Thyroid gland (tissue), 4 donors: ENCODE data around the gene SLC9A1. TPM values are rescaled to one million over a fixed set of nuclear protein-coding genes. Genes with fewer than 3 reads are reported as not detected.

ENCODE experiments used
- DNase-seq, 2 donors: peaks; one replicate each; pipeline ENCODE4 v3.0.0-alpha.2; 2019
- H3K27ac ChIP-seq, 3 donors: fragments of 200-600 bp; sonication (generic); 1 replicate in 2 of 3; 2 replicates in 1 of 3; pipeline ENCODE4 v1.5.1; 2016 to 2019; ENCODE audit warnings: mild to moderate bottlenecking in 1 of 3, moderate library complexity in 1 of 3
- H3K27me3 ChIP-seq: fragments of 200-600 bp; sonication (generic); one replicate; pipeline ENCODE4 v1.5.1; 2019
- H3K36me3 ChIP-seq, 2 donors: fragments of 200-600 bp; sonication (generic); one replicate each; pipeline ENCODE4 v1.5.1; 2016 to 2019
- H3K4me1 ChIP-seq, 2 donors: fragments of 200-600 bp; sonication (generic); one replicate each; pipeline ENCODE4 v1.5.1; 2017 to 2019
- H3K4me3 ChIP-seq, 3 donors: fragments of 200-600 bp; sonication (generic); replicated peaks in 1 of 3; 1 replicate in 2 of 3; 2 replicates in 1 of 3; pipeline ENCODE4 v1.5.1; 2016; ENCODE audit warnings: mild to moderate bottlenecking in 1 of 3
- H3K9me3 ChIP-seq: fragments of 200-600 bp; sonication (generic); one replicate; pipeline ENCODE4 v1.5.1; 2017
- CTCF ChIP-seq, 6 experiments: fragments of 200-600 bp in 3 of 6; fragments of 450-650 bp in 3 of 6; sonication (generic) in 3 of 6; IDR thresholded peaks; one replicate each; pipeline ENCODE4 v1.5.1; 2016 to 2019; ENCODE audit warnings: antibody characterized with exemption in 6 of 6, mild to moderate bottlenecking in 2 of 6, inconsistent platforms in 1 of 6, moderate library complexity in 1 of 6
- POLR2A ChIP-seq, 2 donors: fragments of 450-650 bp; IDR thresholded peaks; one replicate each; pipeline ENCODE4 v1.6.1; 2017; ENCODE audit warnings: antibody characterized with exemption in 2 of 2, mild to moderate bottlenecking in 2 of 2, moderate library complexity in 1 of 2
- WGBS, 2 donors: methylation state at CpG; one replicate each; pipeline ENCODE4 v1.1.5; 2017; 5-methylcytosine and 5-hydroxymethylcytosine counted together
- intact Hi-C: fragments of 100-400 bp; cut with DNase I; formaldehyde crosslinking; loops from one replicate; pipeline ENCODE4 v1.15.1; 2023
- total RNA-seq, 4 donors: library from RNA; depleted of rRNA; stranded (reverse); fragments of >200 nt; gene quantifications; one replicate each; pipeline ENCODE4 v1.2.3, GENCODE V29; 2016

The SLC9A1 gene
- total RNA-seq, 4 donors from 2014 or later: 13.3 to 26.1 (median 19.9) TPM

GRCh38 chr1:27086628-27087027 lies 68.3 kb downstream of the SLC9A1 start:
- H3K4me3 ChIP-seq: no peak overlapping the region
- no peaks in the 10 kb centered on the region for H3K4me1 ChIP-seq
- TF ChIP-seq CTCF (IDR thresholded peaks at IDR 0.05) (no peak), POLR2A (IDR thresholded peaks at IDR 0.05) (no peak)
- H3K27me3 ChIP-seq: no peaks in the 10 kb centered on the region
- H3K36me3 ChIP-seq: no peaks in the 10 kb centered on the region
- H3K9me3 ChIP-seq: no peaks in the 10 kb centered on the region
- intact Hi-C loops: no loop called here
- DNase-seq: no peak
- WGBS, 2 donors: 98 to 100% methylated on average over 3 of the region's 3 CpGs
- no peak overlapping the region for H3K27ac ChIP-seq

GRCh38 chr1:27086026-27086425 lies 68.9 kb downstream of the SLC9A1 start:
- intact Hi-C loops: no loop called here
- DNase-seq: no peak

GRCh38 chr1:27084107-27084506 lies 70.8 kb downstream of the SLC9A1 start:
- no peak overlapping the region for H3K27ac ChIP-seq
- H3K4me1 ChIP-seq: no peaks in the 10 kb centered on the region
- intact Hi-C loops: no loop called here
- no peaks in the 10 kb centered on the region for H3K27me3 ChIP-seq
- TF ChIP-seq POLR2A (IDR thresholded peaks at IDR 0.05): no peak
- TF ChIP-seq CTCF (IDR thresholded peaks at IDR 0.05): no peak
- no peaks in the 10 kb centered on the region for H3K36me3 ChIP-seq
- 82 to 94% methylated on average over 4 of the region's 4 CpGs for WGBS, 2 donors
- DNase-seq: no peak
- no peak overlapping the region for H3K4me3 ChIP-seq
- no peaks in the 10 kb centered on the region for H3K9me3 ChIP-seq

More at GRCh38 chr1:27086026-27086425, 68.9 kb downstream of the SLC9A1 start:
- H3K4me3 ChIP-seq: no peak overlapping the region
- TF ChIP-seq CTCF (IDR thresholded peaks at IDR 0.05) (no peak), POLR2A (IDR thresholded peaks at IDR 0.05) (no peak)
- H3K27me3 ChIP-seq: no peaks in the 10 kb centered on the region
- H3K9me3 ChIP-seq: no peaks in the 10 kb centered on the region
- H3K36me3 ChIP-seq: no peaks in the 10 kb centered on the region
- no peak overlapping the region for H3K27ac ChIP-seq
- no peaks in the 10 kb centered on the region for H3K4me1 ChIP-seq
- WGBS, 2 donors: 81 to 84% methylated on average over 3 of the region's 3 CpGs

- H3K36me3 ChIP-seq: no peaks in the 10 kb centered on the region
- TF ChIP-seq CTCF (IDR thresholded peaks at IDR 0.05) (no peak), POLR2A (IDR thresholded peaks at IDR 0.05) (no peak)
- DNase-seq: no peak
- intact Hi-C loops: no loop called here
- H3K9me3 ChIP-seq: no peaks in the 10 kb centered on the region
- H3K4me1 ChIP-seq: no peaks in the 10 kb centered on the region
- WGBS, 2 donors: 54 to 62% methylated on average over 7 of the region's 7 CpGs
- no peak overlapping the region for H3K27ac ChIP-seq
- H3K27me3 ChIP-seq: no peaks in the 10 kb centered on the region
- no peak overlapping the region for H3K4me3 ChIP-seq
These were observed 77.0 kb downstream of the SLC9A1 start for GRCh38 chr1:27077968-27078367.

GRCh38 chr1:27076803-27077202 lies 78.1 kb downstream of the SLC9A1 start:
- WGBS, 2 donors: 91 to 94% methylated on average over 2 of the region's 2 CpGs
- Histone ChIP-seq H3K27me3 (no peaks in the 10 kb centered on the region), H3K27ac (no peak overlapping the region), H3K9me3 (no peaks in the 10 kb centered on the region), H3K36me3 (no peaks in the 10 kb centered on the region), H3K4me3 (no peak overlapping the region), H3K4me1 (no peaks in the 10 kb centered on the region)
- TF ChIP-seq CTCF (IDR thresholded peaks at IDR 0.05) (no peak), POLR2A (IDR thresholded peaks at IDR 0.05) (no peak)
- intact Hi-C loops: no loop called here
- no peak for DNase-seq
